ENCODE data around the gene TPT1.
"Not testable (repeated sequence)": the region's sequence is repeated elsewhere in the genome, so short reads cannot be mapped to it uniquely, and the experiment has no call there.

The TPT1 gene

GRCh38 chr13:45365558-45365885, 24.5 kb upstream of the TPT1 start:
- no peak for DNase-seq

- DNase-seq, result no peak
These were observed 24.0 kb upstream of the TPT1 start for GRCh38 chr13:45364876-45365557.

GRCh38 chr13:45362939-45363338, 22.0 kb upstream of the TPT1 start:
- DNase-seq, result no peak

GRCh38 chr13:45361596-45362206, 20.7 kb upstream of the TPT1 start:
- no peak for DNase-seq

- DNase-seq, result no peak
These were observed 16.1 kb upstream of the TPT1 start for GRCh38 chr13:45356966-45357672.

GRCh38 chr13:45353895-45354294, 12.9 kb upstream of the TPT1 start:
- DNase-seq, result no peak

GRCh38 chr13:45352031-45352430, 11.0 kb upstream of the TPT1 start:
- DNase-seq, result no peak

GRCh38 chr13:45350152-45350551, 9.2 kb upstream of the TPT1 start:
- DNase-seq, result no peak

- no peak for DNase-seq
These were observed 8.5 kb upstream of the TPT1 start for GRCh38 chr13:45349438-45349837.

- not testable (repeated sequence) for DNase-seq
These were observed 3.1 kb upstream of the TPT1 start for GRCh38 chr13:45344064-45344463.

- DNase-seq, result not testable (repeated sequence)
These were observed 2.1 kb upstream of the TPT1 start for GRCh38 chr13:45343102-45343501.

GRCh38 chr13:45342668-45343067, 1.7 kb upstream of the TPT1 start:
- DNase-seq, result not testable (repeated sequence)

- no peak for DNase-seq
These were observed 967 bp upstream of the TPT1 start for GRCh38 chr13:45341799-45342500.

- peak; percentile 75 for DNase-seq
These were observed 455 bp downstream of the TPT1 start for GRCh38 chr13:45340422-45341033.

GRCh38 chr13:45339867-45340266, 1.1 kb downstream of the TPT1 start:
- DNase-seq, result no peak

- no peak for DNase-seq
These were observed 1.6 kb downstream of the TPT1 start for GRCh38 chr13:45339399-45339798.

- DNase-seq, result no peak
These were observed 3.2 kb downstream of the TPT1 start for GRCh38 chr13:45337803-45338202.

GRCh38 chr13:45337395-45337794, 3.6 kb downstream of the TPT1 start:
- no peak for DNase-seq

GRCh38 chr13:45336025-45336800, 4.8 kb downstream of the TPT1 start:
- no peak for DNase-seq

- no peak for DNase-seq
These were observed 5.5 kb downstream of the TPT1 start for GRCh38 chr13:45335397-45336024.

- DNase-seq, result no peak
These were observed 6.7 kb downstream of the TPT1 start for GRCh38 chr13:45333977-45334922.

All from NCI-H526 treated with DMSO at 0.1 percent for 48 hours (cell line).